Fibroblast of skin of left quadriceps (primary cell): ENCODE results near the gene BAZ1B.
"Not testable (repeated sequence)": the region's sequence is repeated elsewhere in the genome, so short reads cannot be mapped to it uniquely, and the experiment has no call there.

Experiments
- DNase-seq, 2 experiments: peaks; one replicate each; pipeline ENCODE4 v3.0.0-alpha.2; 2013; ENCODE audit warnings: low read depth in 2 of 2

The BAZ1B gene

GRCh38 chr7:73429215-73429614 is 92.9 kb downstream of the BAZ1B start:
- DNase-seq: no peak

- no peak for DNase-seq
Observed at GRCh38 chr7:73427902-73428787, 93.9 kb downstream of the BAZ1B start.

GRCh38 chr7:73426016-73426415 is 96.1 kb downstream of the BAZ1B start:
- no peak for DNase-seq

GRCh38 chr7:73425356-73425983 is 96.6 kb downstream of the BAZ1B start:
- no peak for DNase-seq

GRCh38 chr7:73424489-73424885 is 97.6 kb downstream of the BAZ1B start:
- DNase-seq: no peak

- DNase-seq: no peak
Observed at GRCh38 chr7:73423519-73424488, 98.3 kb downstream of the BAZ1B start.

- DNase-seq: not testable (repeated sequence)
Observed at GRCh38 chr7:73420610-73421009, 101.5 kb downstream of the BAZ1B start.

GRCh38 chr7:73420016-73420415 is 102.1 kb downstream of the BAZ1B start:
- not testable (repeated sequence) for DNase-seq

GRCh38 chr7:73418113-73418703 is 103.9 kb downstream of the BAZ1B start:
- no peak for DNase-seq

GRCh38 chr7:73410541-73411131 is 111.5 kb downstream of the BAZ1B start:
- not testable (repeated sequence) for DNase-seq

GRCh38 chr7:73404860-73405259 is 117.2 kb downstream of the BAZ1B start:
- not testable (repeated sequence) for DNase-seq

GRCh38 chr7:73399185-73400050 is 122.7 kb downstream of the BAZ1B start:
- peak; percentile 39 to 44 for DNase-seq

GRCh38 chr7:73397521-73398281 is 124.4 kb downstream of the BAZ1B start:
- no peak for DNase-seq

GRCh38 chr7:73395538-73396503 is 126.3 kb downstream of the BAZ1B start:
- DNase-seq: no peak

GRCh38 chr7:73394422-73394821 is 127.7 kb downstream of the BAZ1B start:
- DNase-seq: no peak

GRCh38 chr7:73391396-73391795 is 130.7 kb downstream of the BAZ1B start:
- DNase-seq: no peak
